H1 (cell line): ENCODE results near the gene SLX4.

Experiments used
- CHD7 ChIP-seq: fragments of 300-600 bp; sonication (generic); IDR thresholded peaks from 2 replicates; pipeline ENCODE4 v1.7.1; 2012; ENCODE audit warnings: low read length, moderate library complexity, mild to moderate bottlenecking, inconsistent platforms; ENCODE audit not compliant: insufficient replicate concordance
- CTCF ChIP-seq, 3 experiments: IDR thresholded peaks; 1 replicate in 2 of 3; 2 replicates in 1 of 3; pipeline versions ENCODE4 v1.5.1 to v1.6.1; 2011; ENCODE audit warnings: low read length in 3 of 3, mild to moderate bottlenecking in 3 of 3, inconsistent platforms in 2 of 3, low read depth in 1 of 3, moderate library complexity in 1 of 3; ENCODE audit not compliant: insufficient read depth in 1 of 3; ENCODE audit errors: control extremely low read depth in 1 of 3
- EP300 ChIP-seq, 2 experiments: IDR thresholded peaks; 1 replicate in 1 of 2; 2 replicates in 1 of 2; pipeline ENCODE4 v1.6.1; 2011 to 2012; ENCODE audit warnings: low read depth in 2 of 2, low read length in 2 of 2, mild to moderate bottlenecking in 2 of 2, borderline replicate concordance in 1 of 2, inconsistent platforms in 1 of 2, moderate library complexity in 1 of 2
- JUND ChIP-seq: IDR thresholded peaks from 2 replicates; pipeline ENCODE4 v1.6.1; 2011; ENCODE audit warnings: mild to moderate bottlenecking, improper control_type of control experiment, low read length
- MAFK ChIP-seq: IDR thresholded peaks from 2 replicates; pipeline ENCODE4 v1.6.1; 2012; ENCODE audit warnings: low read depth, mild to moderate bottlenecking, improper control_type of control experiment, low read length
- MAX ChIP-seq: IDR thresholded peaks from 2 replicates; pipeline ENCODE4 v1.6.1; 2012; ENCODE audit warnings: inconsistent platforms
- PHF8 ChIP-seq: fragments of 200-600 bp; sonication (generic); conservative IDR thresholded peaks from 2 replicates; pipeline ENCODE4 v1.7.1; 2012; ENCODE audit warnings: low read depth, mild to moderate bottlenecking, inconsistent platforms, low read length, moderate library complexity
- POLR2A ChIP-seq, 2 experiments: IDR thresholded peaks; 1 replicate in 1 of 2; 2 replicates in 1 of 2; pipeline ENCODE4 v1.6.1; 2011; ENCODE audit warnings: low read depth in 2 of 2, low read length in 2 of 2, mild to moderate bottlenecking in 2 of 2; ENCODE audit errors: control extremely low read depth in 1 of 2

GRCh38 chr16:3578610-3579551, 32.5 kb downstream of the SLX4 start:
- no peak for TF ChIP-seq MAFK
- TF ChIP-seq POLR2A (IDR thresholded peaks at IDR 0.05; ENCODE audit: control extremely low read depth in 1 of 2, low read depth in 2 of 2, low read length in 2 of 2) = no peak
- TF ChIP-seq CTCF (IDR thresholded peaks at IDR 0.05; ENCODE audit: control extremely low read depth in 1 of 3, insufficient read depth in 1 of 3, low read depth in 1 of 3, low read length in 3 of 3) = no peak
- no peak for TF ChIP-seq PHF8
- no peak for TF ChIP-seq EP300 (IDR thresholded peaks at IDR 0.05; ENCODE audit: borderline replicate concordance in 1 of 2, low read depth in 2 of 2, low read length in 2 of 2)
- no peak for TF ChIP-seq CHD7
- TF ChIP-seq JUND = no peak
- TF ChIP-seq MAX = no peak
